Endothelial cell of umbilical vein (primary cell): ENCODE measurements around the gene SLC14A1. TPM values are rescaled to one million over a fixed set of nuclear protein-coding genes. Genes with fewer than 3 reads are reported as not detected.

Experiments used
- BruUV-seq: library from RNA; stranded (reverse); fragments of 400-500 nt; replicated peaks from 2 replicates; lab custom pipeline; 2021; lab: Mats Ljungman, UMichigan
- CTCF ChIA-PET: fragments of 300-600, 350-600 bp; sonication (Branson Sonifier 250); formaldehyde crosslinking; loops from one replicate; lab custom pipeline; 2021; ENCODE audit warnings: antibody characterized with exemption, inconsistent platforms; lab: Charles Lee
- POLR2A ChIA-PET: fragments of 300-600, 350-600 bp; sonication (Branson Sonifier 250); formaldehyde crosslinking; loops from one replicate; lab custom pipeline; 2021; ENCODE audit warnings: antibody characterized with exemption, inconsistent platforms; lab: Charles Lee
- DNase-seq: peaks from one replicate; pipeline ENCODE4 v3.0.0-alpha.2; 2011; ENCODE audit warnings: low read depth, low spot score
- FAIRE-seq: peaks from 2 replicates; lab custom pipeline; 2011; peaks lifted over from hg19 to GRCh38; lab: Jason Lieb, UNC
- H2AFZ ChIP-seq: 2 replicates; pipeline ENCODE4 v1.6.0; 2012; ENCODE audit warnings: low read depth, low read length, control low read depth, inconsistent platforms
- H3K27ac ChIP-seq: 2 replicates; pipeline ENCODE4 v1.5.1; 2011; ENCODE audit warnings: low read depth, mild to moderate bottlenecking, control low read depth, low read length, moderate library complexity; ENCODE audit not compliant: insufficient read depth
- H3K27me3 ChIP-seq, 2 experiments: 2 replicates each; pipeline versions ENCODE4 v1.6.0 to v1.6.1; 2011; ENCODE audit warnings: low read length in 2 of 2, mixed read lengths in 1 of 2; ENCODE audit not compliant: control insufficient read depth in 2 of 2, insufficient read depth in 2 of 2
- H3K36me3 ChIP-seq, 2 experiments: 2 replicates in 1 of 2; 3 replicates in 1 of 2; pipeline ENCODE4 v1.5.1; 2011; ENCODE audit warnings: low read length in 2 of 2, mild to moderate bottlenecking in 1 of 2, moderate library complexity in 1 of 2; ENCODE audit not compliant: control insufficient read depth in 2 of 2, insufficient read depth in 2 of 2; ENCODE audit errors: extremely low read depth in 1 of 2
- H3K4me1 ChIP-seq: 3 replicates; pipeline ENCODE4 v1.5.1; 2011; ENCODE audit warnings: mild to moderate bottlenecking, low read length; ENCODE audit not compliant: control insufficient read depth, insufficient read depth; ENCODE audit errors: extremely low read depth
- H3K4me2 ChIP-seq: 2 replicates; pipeline ENCODE4 v1.6.1; 2011; ENCODE audit warnings: low read length, control low read depth, mixed read lengths; ENCODE audit not compliant: insufficient read depth
- H3K4me3 ChIP-seq, 3 experiments: fragments of 200-600 bp in 1 of 3; sonication (generic), shearing (Covaris generic) in 1 of 3; replicated peaks in 1 of 3; 2 replicates each; pipeline ENCODE4 v1.5.1; 2011 to 2016; ENCODE audit warnings: control low read depth in 3 of 3, low read length in 3 of 3, mild to moderate bottlenecking in 2 of 3, inconsistent platforms in 1 of 3, low read depth in 1 of 3, moderate library complexity in 1 of 3; ENCODE audit not compliant: insufficient read depth in 1 of 3
- H3K79me2 ChIP-seq: 2 replicates; pipeline ENCODE4 v1.6.0; 2012; ENCODE audit warnings: low read length, inconsistent platforms; ENCODE audit not compliant: control insufficient read depth, insufficient read depth
- H3K9ac ChIP-seq: replicated peaks from 2 replicates; pipeline ENCODE3; 2011; ENCODE audit warnings: low read length, control low read depth; ENCODE audit not compliant: insufficient read depth; ENCODE audit errors: extremely low read depth
- H3K9me1 ChIP-seq: replicated peaks from 3 replicates; pipeline ENCODE4 v1.6.0; 2011; ENCODE audit warnings: mild to moderate bottlenecking, low read length; ENCODE audit not compliant: control insufficient read depth, insufficient read depth; ENCODE audit errors: extremely low read depth
- H3K9me3 ChIP-seq: replicated peaks from 2 replicates; pipeline ENCODE4 v1.5.1; 2012; ENCODE audit warnings: low read length, inconsistent platforms; ENCODE audit not compliant: control insufficient read depth, insufficient read depth
- H4K20me1 ChIP-seq: replicated peaks from 2 replicates; pipeline ENCODE3; 2011; ENCODE audit warnings: mild to moderate bottlenecking, low read length; ENCODE audit not compliant: control insufficient read depth, insufficient read depth; ENCODE audit errors: extremely low read depth
- CTCF ChIP-seq, 2 donors: IDR thresholded peaks; 1 replicate in 1 of 2; 2 replicates in 1 of 2; pipeline ENCODE4 v1.5.1; 2011; ENCODE audit warnings: low read length in 2 of 2, mild to moderate bottlenecking in 2 of 2, moderate library complexity in 2 of 2, control low read depth in 1 of 2, inconsistent platforms in 1 of 2, low read depth in 1 of 2; ENCODE audit not compliant: insufficient read depth in 1 of 2; ENCODE audit errors: extremely low read depth in 1 of 2
- EZH2 ChIP-seq: IDR thresholded peaks from 2 replicates; pipeline ENCODE4 v1.6.1; 2012; ENCODE audit warnings: borderline replicate concordance, low read depth, mild to moderate bottlenecking, moderate library complexity, low read length, inconsistent platforms; ENCODE audit not compliant: severe bottlenecking
- FOS ChIP-seq: IDR thresholded peaks from 2 replicates; pipeline ENCODE4 v1.6.1; 2011; ENCODE audit warnings: mild to moderate bottlenecking, low read length, moderate library complexity, borderline replicate concordance; ENCODE audit not compliant: insufficient read depth
- GATA2 ChIP-seq: IDR thresholded peaks from 2 replicates; pipeline ENCODE4 v1.7.0; 2011; ENCODE audit warnings: low read depth, mild to moderate bottlenecking, moderate library complexity, mixed read lengths, low read length; ENCODE audit not compliant: insufficient read length, insufficient read depth
- JUN ChIP-seq: IDR thresholded peaks from 2 replicates; pipeline ENCODE4 v1.6.1; 2011; ENCODE audit warnings: borderline replicate concordance, low read depth; ENCODE audit not compliant: insufficient read length, insufficient read depth
- MAX ChIP-seq: IDR thresholded peaks from 2 replicates; pipeline ENCODE4 v1.6.1; 2011; ENCODE audit not compliant: insufficient read depth, insufficient read length
- MYC ChIP-seq: IDR thresholded peaks from one replicate; pipeline ENCODE4 v1.6.1; 2011; ENCODE audit warnings: mild to moderate bottlenecking, low read depth, low read length
- POLR2A ChIP-seq: IDR thresholded peaks from 2 replicates; pipeline ENCODE4 v1.6.1; 2012; ENCODE audit warnings: low read depth, mild to moderate bottlenecking, control low read depth, low read length
- POLR2AphosphoS5 ChIP-seq: IDR thresholded peaks from 2 replicates; pipeline ENCODE4 v1.6.1; 2012; ENCODE audit warnings: low read depth, mild to moderate bottlenecking, control low read depth, low read length, moderate library complexity; ENCODE audit not compliant: insufficient read depth
- dilution Hi-C: fragments of 300-500 bp; cut with MboI; formaldehyde crosslinking; loops from one replicate; pipeline ENCODE4 v1.15.0; 2019; ENCODE audit warnings: low sequenced_read_pairs; ENCODE audit not compliant: extremely low pct_ligation_motif_present
- intact Hi-C: fragments of 100-400 bp; cut with micrococcal nuclease; formaldehyde crosslinking; loops from one replicate; pipeline ENCODE4 v1.10.0; 2022
- polyA plus RNA-seq, 4 experiments: library from polyadenylated mRNA; depleted of rRNA in 3 of 4; stranded (reverse) in 3 of 4; unstranded in 1 of 4; fragments of >200 nt; gene quantifications; 2 replicates each; pipeline versions ENCODE4 v1.2.1 to v1.2.3, GENCODE V29; 2011 to 2012; ENCODE audit warnings: missing spikeins in 1 of 4
- total RNA-seq: library from RNA; stranded (reverse); gene quantifications from 2 replicates; pipeline ENCODE4 v1.2.3, GENCODE V29; 2021

The SLC14A1 gene
- total and polyA plus RNA-seq, 2 donors (not counting 3 experiments of a cell fraction or from before 2014, with no cell fraction given) = not detected

- dilution Hi-C loops = no loop called here
- DNase-seq = no peak
- no peak for FAIRE-seq
Observed at GRCh38 chr18:45788861-45789260, 64.9 kb downstream of the SLC14A1 start.

More at GRCh38 chr18:45788861-45789260, 64.9 kb downstream of the SLC14A1 start:
- ChIA-PET POLR2A (no interaction called here), CTCF (interaction anchor here (0.7 to 1.1 kb wide), 2 partner anchors 11 to 14 kb away, joined by 3 to 4 read pairs; no protein-coding TSS in a partner anchor)
- no peak overlapping the region for H2AFZ ChIP-seq
- no peaks in the 10 kb centered on the region for H3K9me3 ChIP-seq
- H4K20me1 ChIP-seq = no peaks in the 10 kb centered on the region
- H3K4me2 ChIP-seq = no peak overlapping the region
- no peaks in the 10 kb centered on the region for H3K36me3 ChIP-seq
- intact Hi-C loops = no loop called here
- no peak overlapping the region for H3K4me3 ChIP-seq
- no peaks in the 10 kb centered on the region for H3K27me3 ChIP-seq
- no TSS peak for BruUV-seq
- no peak overlapping the region for H3K9ac ChIP-seq
- no peaks in the 10 kb centered on the region for H3K9me1 ChIP-seq
- no peak overlapping the region for H3K27ac ChIP-seq
- no peak for TF ChIP-seq MAX
- no peak for TF ChIP-seq JUN
- no peak for TF ChIP-seq POLR2AphosphoS5
- no peak for TF ChIP-seq GATA2
- TF ChIP-seq FOS = no peak
- TF ChIP-seq POLR2A = no peak
- TF ChIP-seq CTCF (IDR thresholded peaks at IDR 0.05; ENCODE audit: extremely low read depth in 1 of 2, insufficient read depth in 1 of 2, low read depth in 1 of 2, low read length in 2 of 2) = no peak
- no peak for TF ChIP-seq EZH2
- no peak for TF ChIP-seq MYC
- no peaks in the 10 kb centered on the region for H3K79me2 ChIP-seq
- no peaks in the 10 kb centered on the region for H3K4me1 ChIP-seq
